A673 (cell line): ENCODE measurements around the gene NIN. TPM values are rescaled to one million over a fixed set of nuclear protein-coding genes. Genes with fewer than 3 reads are reported as not detected.

Experiments used
- BruUV-seq: library from RNA; stranded (reverse); fragments of 400-500 nt; replicated peaks from 2 replicates; lab custom pipeline; 2021; lab: Mats Ljungman, UMichigan
- CTCF ChIA-PET: fragments of 300-600 bp; sonication (Branson Sonifier 250); formaldehyde crosslinking; loops from one replicate; lab custom pipeline; 2022; ENCODE audit warnings: antibody characterized with exemption; lab: Charles Lee
- POLR2A ChIA-PET: fragments of 300-600 bp; sonication (Branson Sonifier 250); formaldehyde crosslinking; loops from one replicate; lab custom pipeline; 2022; ENCODE audit warnings: antibody characterized with exemption; ENCODE audit not compliant: low non-redundant PET; lab: Charles Lee
- DNase-seq: peaks from one replicate; pipeline ENCODE4 v3.0.0-alpha.2; 2015; ENCODE audit warnings: low spot score
- H3K27ac ChIP-seq: fragments of 200-600 bp; sonication (generic); 2 replicates; pipeline ENCODE4 v1.5.1; 2016; ENCODE audit warnings: mixed run types, low read depth, mild to moderate bottlenecking, mixed read lengths, antibody characterized with exemption, low read length; ENCODE audit not compliant: poor library complexity, severe bottlenecking
- H3K27me3 ChIP-seq: fragments of 200-600 bp; sonication (generic); replicated peaks from 2 replicates; pipeline ENCODE4 v1.6.1; 2017; ENCODE audit warnings: mixed run types, low read depth, mild to moderate bottlenecking, mixed read lengths, antibody characterized with exemption, low read length; ENCODE audit not compliant: insufficient read depth, poor library complexity
- H3K36me3 ChIP-seq: fragments of 200-600 bp; sonication (generic); 2 replicates; pipeline ENCODE4 v1.6.1; 2016; ENCODE audit warnings: mixed run types, mild to moderate bottlenecking, mixed read lengths, antibody characterized with exemption, low read length; ENCODE audit not compliant: insufficient read depth, poor library complexity, severe bottlenecking
- H3K4me1 ChIP-seq: fragments of 200-600 bp; sonication (generic); 2 replicates; pipeline ENCODE4 v1.6.1; 2017; ENCODE audit warnings: mixed run types, mild to moderate bottlenecking, mixed read lengths, antibody characterized with exemption, low read length; ENCODE audit not compliant: insufficient read depth, poor library complexity, severe bottlenecking
- H3K4me3 ChIP-seq: fragments of 200-600 bp; sonication (generic); 2 replicates; pipeline ENCODE4 v1.5.1; 2016; ENCODE audit warnings: low read depth, mixed run types, mild to moderate bottlenecking, mixed read lengths, low read length; ENCODE audit not compliant: poor library complexity, severe bottlenecking
- H3K9me3 ChIP-seq: fragments of 200-600 bp; sonication (generic); 2 replicates; pipeline ENCODE4 v1.6.1; 2016; ENCODE audit warnings: mixed run types, low read depth, mild to moderate bottlenecking, mixed read lengths, antibody characterized with exemption, low read length; ENCODE audit not compliant: poor library complexity, severe bottlenecking
- CTCF ChIP-seq: fragments of 300-800, 200-600 bp; sonication (generic); conservative IDR thresholded peaks from 2 replicates; pipeline ENCODE4 v1.5.1; 2017; ENCODE audit warnings: low read depth, mild to moderate bottlenecking, antibody characterized with exemption, low read length, moderate library complexity, mixed read lengths
- EZH2 ChIP-seq: fragments of 200-600 bp; sonication (generic); IDR thresholded peaks from 2 replicates; pipeline ENCODE4 v1.6.1; 2017; ENCODE audit warnings: borderline replicate concordance, low read depth, mild to moderate bottlenecking, mixed read lengths, antibody characterized with exemption, low read length; ENCODE audit not compliant: poor library complexity, severe bottlenecking
- intact Hi-C: fragments of 100-400 bp; cut with micrococcal nuclease; formaldehyde crosslinking; loops from one replicate; pipeline ENCODE4 v1.10.0; 2022; ENCODE audit not compliant: unreplicated experiment
- total RNA-seq: library from RNA; stranded (reverse); gene quantifications from 2 replicates; pipeline ENCODE4 v1.2.3, GENCODE V29; 2021

NIN gene
- total RNA-seq, 1 experiment from 2014 or later = 63.5 TPM

GRCh38 chr14:50823051-50823761, 7.8 kb downstream of the NIN start:
- Histone ChIP-seq H3K4me1 (peaks cover 7% of the 10 kb centered on the region), H3K36me3 (no peaks in the 10 kb centered on the region), H3K27ac (no peak overlapping the region), H3K27me3 (no peaks in the 10 kb centered on the region), H3K9me3 (no peaks in the 10 kb centered on the region), H3K4me3 (no peak overlapping the region)
- no TSS peak for BruUV-seq
- CTCF ChIA-PET = no interaction called here
- intact Hi-C loops = no loop called here
- POLR2A ChIA-PET = interaction anchor here (0.6 kb wide), 1 partner anchor 1185 kb away, joined by 3 read pairs; no protein-coding TSS in a partner anchor
- no peak for DNase-seq
- no peak for TF ChIP-seq EZH2
- TF ChIP-seq CTCF = no peak

- Histone ChIP-seq H3K36me3 (no peaks in the 10 kb centered on the region), H3K27ac (no peak overlapping the region), H3K4me1 (peaks cover 3% of the 10 kb centered on the region), H3K27me3 (no peaks in the 10 kb centered on the region), H3K4me3 (no peak overlapping the region), H3K9me3 (no peaks in the 10 kb centered on the region)
- TF ChIP-seq CTCF (no peak), EZH2 (no peak)
- no TSS peak for BruUV-seq
- POLR2A ChIA-PET = no interaction called here
- intact Hi-C loops = no loop called here
- CTCF ChIA-PET = no interaction called here
- no peak for DNase-seq
Observed at GRCh38 chr14:50822501-50823042, 8.4 kb downstream of the NIN start.

GRCh38 chr14:50821510-50822464, 9.2 kb downstream of the NIN start:
- intact Hi-C loops = no loop called here
- Histone ChIP-seq H3K36me3 (no peaks in the 10 kb centered on the region), H3K9me3 (no peaks in the 10 kb centered on the region), H3K4me3 (no peak overlapping the region), H3K27me3 (no peaks in the 10 kb centered on the region), H3K4me1 (peaks cover 5% of the 10 kb centered on the region), H3K27ac (no peak overlapping the region)
- TF ChIP-seq EZH2 = no peak
- no peak for TF ChIP-seq CTCF
- DNase-seq = no peak
- CTCF ChIA-PET = no interaction called here
- POLR2A ChIA-PET = no interaction called here
- BruUV-seq = no TSS peak
